ENCODE data around the gene PARD3. TPM values are rescaled to one million over a fixed set of nuclear protein-coding genes. Genes with fewer than 3 reads are reported as not detected.

The PARD3 gene
- total RNA-seq, 4 donors from 2014 or later = 115 to 226 (median 141) TPM

- no peak overlapping the region for H3K4me3 ChIP-seq
- no peaks in the 10 kb centered on the region for H3K27me3 ChIP-seq
- no peaks in the 10 kb centered on the region for H3K36me3 ChIP-seq
- no peak for TF ChIP-seq POLR2AphosphoS5 (IDR thresholded peaks at IDR 0.05)
- TF ChIP-seq CTCF (IDR thresholded peaks at IDR 0.05) = peak; percentile 47 to 64
- TF ChIP-seq POLR2A (IDR thresholded peaks at IDR 0.05) = no peak
- no peak for TF ChIP-seq EP300 (IDR thresholded peaks at IDR 0.05)
- no peak for DNase-seq (ENCODE audit: low spot score in 2 of 2)
- H3K27ac ChIP-seq = no peak overlapping the region
- no peaks in the 10 kb centered on the region for H3K9me3 ChIP-seq
- H3K4me1 ChIP-seq = peaks cover 44% of the 10 kb centered on the region
- 44% methylated on average over 6 of the region's 6 CpGs for WGBS
Measured at GRCh38 chr10:34655286-34656170, 159.6 kb downstream of the PARD3 start.

- peaks cover 36% of the 10 kb centered on the region for H3K4me1 ChIP-seq
Measured at GRCh38 chr10:34654211-34654610, 160.9 kb downstream of the PARD3 start.

GRCh38 chr10:34653530-34653929, 161.6 kb downstream of the PARD3 start:
- H3K27me3 ChIP-seq = no peaks in the 10 kb centered on the region
- no peak for TF ChIP-seq POLR2AphosphoS5 (IDR thresholded peaks at IDR 0.05)
- TF ChIP-seq CTCF (IDR thresholded peaks at IDR 0.05) = no peak
- no peak for TF ChIP-seq POLR2A (IDR thresholded peaks at IDR 0.05)
- no peak for TF ChIP-seq EP300 (IDR thresholded peaks at IDR 0.05)
- H3K4me3 ChIP-seq = no peak overlapping the region
- H3K4me1 ChIP-seq = peaks cover 30% of the 10 kb centered on the region
- DNase-seq (ENCODE audit: low spot score in 2 of 2) = no peak
- H3K9me3 ChIP-seq = no peaks in the 10 kb centered on the region
- no peak overlapping the region for H3K27ac ChIP-seq
- no peaks in the 10 kb centered on the region for H3K36me3 ChIP-seq
- WGBS = 85% methylated on average over 4 of the region's 4 CpGs

More at GRCh38 chr10:34654211-34654610, 160.9 kb downstream of the PARD3 start:
- DNase-seq (ENCODE audit: low spot score in 2 of 2) = no peak
- no peak overlapping the region for H3K27ac ChIP-seq
- no peaks in the 10 kb centered on the region for H3K9me3 ChIP-seq
- no peaks in the 10 kb centered on the region for H3K36me3 ChIP-seq
- no peak overlapping the region for H3K4me3 ChIP-seq
- H3K27me3 ChIP-seq = no peaks in the 10 kb centered on the region
- 74% methylated on average over 3 of the region's 3 CpGs for WGBS
- TF ChIP-seq POLR2AphosphoS5 (IDR thresholded peaks at IDR 0.05) = no peak
- TF ChIP-seq CTCF (IDR thresholded peaks at IDR 0.05) = no peak
- no peak for TF ChIP-seq EP300 (IDR thresholded peaks at IDR 0.05)
- no peak for TF ChIP-seq POLR2A (IDR thresholded peaks at IDR 0.05)

- no peaks in the 10 kb centered on the region for H3K36me3 ChIP-seq
- no peaks in the 10 kb centered on the region for H3K27me3 ChIP-seq
- TF ChIP-seq POLR2A (IDR thresholded peaks at IDR 0.05) = no peak
- TF ChIP-seq EP300 (IDR thresholded peaks at IDR 0.05) = no peak
- TF ChIP-seq CTCF (IDR thresholded peaks at IDR 0.05) = no peak
- no peak for TF ChIP-seq POLR2AphosphoS5 (IDR thresholded peaks at IDR 0.05)
- no peak for DNase-seq (ENCODE audit: low spot score in 2 of 2)
- H3K4me1 ChIP-seq = peaks cover 21% of the 10 kb centered on the region
- WGBS = 68% methylated on average over 12 of the region's 12 CpGs
- no peaks in the 10 kb centered on the region for H3K9me3 ChIP-seq
- no peak overlapping the region for H3K27ac ChIP-seq
- no peak overlapping the region for H3K4me3 ChIP-seq
Measured at GRCh38 chr10:34651416-34652195, 163.5 kb downstream of the PARD3 start.

- Histone ChIP-seq H3K27me3 (no peaks in the 10 kb centered on the region), H3K36me3 (no peaks in the 10 kb centered on the region), H3K4me3 (no peak overlapping the region), H3K27ac (no peak overlapping the region), H3K9me3 (no peaks in the 10 kb centered on the region), H3K4me1 (peaks cover 9% of the 10 kb centered on the region)
- 85% methylated on average over 8 of the region's 8 CpGs for WGBS
- no peak for DNase-seq (ENCODE audit: low spot score in 2 of 2)
- TF ChIP-seq POLR2A (IDR thresholded peaks at IDR 0.05) (no peak), CTCF (IDR thresholded peaks at IDR 0.05) (no peak), POLR2AphosphoS5 (IDR thresholded peaks at IDR 0.05) (no peak)
Measured at GRCh38 chr10:34650156-34650555, 164.9 kb downstream of the PARD3 start.
